Measurements from ENCODE around the gene MNS1. TPM values are rescaled to one million over a fixed set of nuclear protein-coding genes. Genes with fewer than 3 reads are reported as not detected.

The MNS1 gene
- total and polyA plus RNA-seq, 2 donors (not counting 1 experiment from before 2014, with no cell fraction given): not detected

GRCh38 chr15:56495533-56495932, 30.6 kb upstream of the MNS1 start:
- no peak overlapping the region for H3K4me2 ChIP-seq (replicated peaks; ENCODE audit: low read depth, low read length, poor library complexity, severe bottlenecking)
- H3K4me1 ChIP-seq (ENCODE audit: control insufficient read depth in 2 of 2, insufficient read depth in 2 of 2, low read length in 2 of 2): peaks cover 0 to 3% of the 10 kb centered on the region in 2 donors
- no peak overlapping the region for H3K27ac ChIP-seq (ENCODE audit: low read length in 2 of 2)
- no peak overlapping the region for H3K9ac ChIP-seq (ENCODE audit: low read length)
- WGBS (ENCODE audit: insufficient coverage): 100% methylated on average over 1 of the region's 3 CpGs
- H3K36me3 ChIP-seq (replicated peaks in 1 of 2; ENCODE audit: control extremely low read depth in 1 of 2, control insufficient read depth in 1 of 2, extremely low read depth in 1 of 2, insufficient read depth in 2 of 2, low read length in 1 of 2): no peaks in the 10 kb centered on the region
- CTCF ChIA-PET: interaction anchor here (1.1 to 9.9 kb wide), 5 partner anchors 18 to 1033 kb away, joined by 4 to 108 read pairs (median 27); no protein-coding TSS in a partner anchor
- Mint-ChIP-seq H3K9me3 (ENCODE audit: insufficient read depth) (no peaks in the 10 kb centered on the region), H3K4me3 (no peak overlapping the region), H3K27ac (no peak overlapping the region), H3K27me3 (no peaks in the 10 kb centered on the region), H3K4me1 (peaks cover 3% of the 10 kb centered on the region)
- no peaks in the 10 kb centered on the region for H3K9me3 ChIP-seq (ENCODE audit: control extremely low read depth in 1 of 3, control insufficient read depth in 2 of 3, insufficient read depth in 1 of 3, low read length in 2 of 3)
- no peak overlapping the region for H3K4me3 ChIP-seq (ENCODE audit: control extremely low read depth in 1 of 5, extremely low read depth in 1 of 5, insufficient read depth in 1 of 5, low read depth in 2 of 5, low read length in 4 of 5)
- POLR2A ChIA-PET: no interaction called here
- TF ChIP-seq CTCF (IDR thresholded peaks at IDR 0.05) (no peak), EZH2 (IDR thresholded peaks at IDR 0.05; ENCODE audit: borderline replicate concordance, insufficient read depth, low read depth, low read length, poor library complexity, severe bottlenecking) (no peak)
- ATAC-seq (ENCODE audit: low read depth): no peak
- H3K79me2 ChIP-seq (ENCODE audit: control insufficient read depth, insufficient read depth, low read length): no peaks in the 10 kb centered on the region
- H3K27me3 ChIP-seq (replicated peaks in 1 of 4; ENCODE audit: control extremely low read depth in 1 of 4, control insufficient read depth in 3 of 4, insufficient read depth in 4 of 4, low read length in 3 of 4): no peaks in the 10 kb centered on the region
- intact Hi-C loops (cut with micrococcal nuclease): loop anchor here (5.0 kb wide), 2 partner anchors 637 to 1047 kb away; no protein-coding TSS in a partner anchor
- no peak overlapping the region for H2AFZ ChIP-seq (ENCODE audit: insufficient read depth, low read depth, low read length, poor library complexity, severe bottlenecking)
- H4K20me1 ChIP-seq (ENCODE audit: control insufficient read depth, insufficient read depth, low read length, poor library complexity, severe bottlenecking): no peaks in the 10 kb centered on the region
- no peak for DNase-seq

GRCh38 chr15:56495053-56495452, 30.1 kb upstream of the MNS1 start:
- intact Hi-C loops (cut with micrococcal nuclease): loop anchor here (5.0 kb wide), 2 partner anchors 637 to 1047 kb away; no protein-coding TSS in a partner anchor
- H2AFZ ChIP-seq (ENCODE audit: insufficient read depth, low read depth, low read length, poor library complexity, severe bottlenecking): no peak overlapping the region
- ChIA-PET CTCF (interaction anchor here (1.1 to 9.9 kb wide), 6 partner anchors 17 to 1034 kb away, joined by 3 to 108 read pairs (median 18); no protein-coding TSS in a partner anchor), POLR2A (no interaction called here)
- no peaks in the 10 kb centered on the region for H3K36me3 ChIP-seq (replicated peaks in 1 of 2; ENCODE audit: control extremely low read depth in 1 of 2, control insufficient read depth in 1 of 2, extremely low read depth in 1 of 2, insufficient read depth in 2 of 2, low read length in 1 of 2)
- WGBS (ENCODE audit: insufficient coverage): 91% methylated on average over 2 of the region's 3 CpGs
- Mint-ChIP-seq H3K27me3 (no peaks in the 10 kb centered on the region), H3K27ac (no peak overlapping the region), H3K4me1 (peaks cover 3% of the 10 kb centered on the region), H3K9me3 (ENCODE audit: insufficient read depth) (no peaks in the 10 kb centered on the region), H3K4me3 (no peak overlapping the region)
- H3K79me2 ChIP-seq (ENCODE audit: control insufficient read depth, insufficient read depth, low read length): no peaks in the 10 kb centered on the region
- no peak overlapping the region for H3K9ac ChIP-seq (ENCODE audit: low read length)
- no peak for TF ChIP-seq CTCF (IDR thresholded peaks at IDR 0.05)
- peaks cover 0 to 3% of the 10 kb centered on the region in 2 donors for H3K4me1 ChIP-seq (ENCODE audit: control insufficient read depth in 2 of 2, insufficient read depth in 2 of 2, low read length in 2 of 2)
- no peak overlapping the region for H3K4me3 ChIP-seq (ENCODE audit: control extremely low read depth in 1 of 5, extremely low read depth in 1 of 5, insufficient read depth in 1 of 5, low read depth in 2 of 5, low read length in 4 of 5)
- H3K4me2 ChIP-seq (replicated peaks; ENCODE audit: low read depth, low read length, poor library complexity, severe bottlenecking): no peak overlapping the region
- H4K20me1 ChIP-seq (ENCODE audit: control insufficient read depth, insufficient read depth, low read length, poor library complexity, severe bottlenecking): no peaks in the 10 kb centered on the region
- no peaks in the 10 kb centered on the region for H3K9me3 ChIP-seq (ENCODE audit: control extremely low read depth in 1 of 3, control insufficient read depth in 2 of 3, insufficient read depth in 1 of 3, low read length in 2 of 3)
- no peaks in the 10 kb centered on the region for H3K27me3 ChIP-seq (replicated peaks in 1 of 4; ENCODE audit: control extremely low read depth in 1 of 4, control insufficient read depth in 3 of 4, insufficient read depth in 4 of 4, low read length in 3 of 4)
- DNase-seq (no peak), ATAC-seq (ENCODE audit: low read depth) (no peak)
- H3K27ac ChIP-seq (ENCODE audit: low read length in 2 of 2): no peak overlapping the region

Data from B cell (primary cell).